Thyroid gland (tissue), 4 donors: ENCODE measurements around the gene ANO2.

ENCODE experiments used
- POLR2A ChIP-seq, 2 donors: fragments of 450-650 bp; IDR thresholded peaks; one replicate each; pipeline ENCODE4 v1.6.1; 2017; ENCODE audit warnings: antibody characterized with exemption in 2 of 2, mild to moderate bottlenecking in 2 of 2, moderate library complexity in 1 of 2
- TF ChIP-seq, protein P1 (sequence below), 6 experiments: fragments of 200-600 bp in 3 of 6; fragments of 450-650 bp in 3 of 6; sonication (generic) in 3 of 6; IDR thresholded peaks; one replicate each; pipeline ENCODE4 v1.5.1; 2016 to 2019; ENCODE audit warnings: antibody characterized with exemption in 6 of 6, mild to moderate bottlenecking in 2 of 6, inconsistent platforms in 1 of 6, moderate library complexity in 1 of 6

GRCh38 chr12:5881101-5881606, 63.9 kb downstream of the ANO2 start:
- TF ChIP-seq, protein P1, sequence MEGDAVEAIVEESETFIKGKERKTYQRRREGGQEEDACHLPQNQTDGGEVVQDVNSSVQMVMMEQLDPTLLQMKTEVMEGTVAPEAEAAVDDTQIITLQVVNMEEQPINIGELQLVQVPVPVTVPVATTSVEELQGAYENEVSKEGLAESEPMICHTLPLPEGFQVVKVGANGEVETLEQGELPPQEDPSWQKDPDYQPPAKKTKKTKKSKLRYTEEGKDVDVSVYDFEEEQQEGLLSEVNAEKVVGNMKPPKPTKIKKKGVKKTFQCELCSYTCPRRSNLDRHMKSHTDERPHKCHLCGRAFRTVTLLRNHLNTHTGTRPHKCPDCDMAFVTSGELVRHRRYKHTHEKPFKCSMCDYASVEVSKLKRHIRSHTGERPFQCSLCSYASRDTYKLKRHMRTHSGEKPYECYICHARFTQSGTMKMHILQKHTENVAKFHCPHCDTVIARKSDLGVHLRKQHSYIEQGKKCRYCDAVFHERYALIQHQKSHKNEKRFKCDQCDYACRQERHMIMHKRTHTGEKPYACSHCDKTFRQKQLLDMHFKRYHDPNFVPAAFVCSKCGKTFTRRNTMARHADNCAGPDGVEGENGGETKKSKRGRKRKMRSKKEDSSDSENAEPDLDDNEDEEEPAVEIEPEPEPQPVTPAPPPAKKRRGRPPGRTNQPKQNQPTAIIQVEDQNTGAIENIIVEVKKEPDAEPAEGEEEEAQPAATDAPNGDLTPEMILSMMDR (IDR thresholded peaks at IDR 0.05): no peak
- TF ChIP-seq POLR2A (IDR thresholded peaks at IDR 0.05): no peak
